Skin of body (tissue), 2 donors: ENCODE measurements around the gene DIP2B. TPM values are rescaled to one million over a fixed set of nuclear protein-coding genes. Genes with fewer than 3 reads are reported as not detected.
"Not testable (repeated sequence)": the region's sequence is repeated elsewhere in the genome, so short reads cannot be mapped to it uniquely, and the experiment has no call there.

Experiments used
- DNase-seq: peaks from one replicate; lab custom pipeline; 2025; lab: John Stamatoyannopoulos, UW
- total RNA-seq: library from RNA; depleted of rRNA; stranded (reverse); fragments of >200 nt; gene quantifications from one replicate; pipeline ENCODE4 v1.2.3, GENCODE V29; 2014

The DIP2B gene
- total RNA-seq, 1 donor from 2014 or later: 41.9 TPM

- DNase-seq: peak; percentile 36
Observed at GRCh38 chr12:50765095-50765911, 260.5 kb downstream of the DIP2B start.

- no peak for DNase-seq
Observed at GRCh38 chr12:50768391-50768790, 263.6 kb downstream of the DIP2B start.

GRCh38 chr12:50768813-50769212 lies 264.0 kb downstream of the DIP2B start:
- DNase-seq: not testable (repeated sequence)

DNA sequence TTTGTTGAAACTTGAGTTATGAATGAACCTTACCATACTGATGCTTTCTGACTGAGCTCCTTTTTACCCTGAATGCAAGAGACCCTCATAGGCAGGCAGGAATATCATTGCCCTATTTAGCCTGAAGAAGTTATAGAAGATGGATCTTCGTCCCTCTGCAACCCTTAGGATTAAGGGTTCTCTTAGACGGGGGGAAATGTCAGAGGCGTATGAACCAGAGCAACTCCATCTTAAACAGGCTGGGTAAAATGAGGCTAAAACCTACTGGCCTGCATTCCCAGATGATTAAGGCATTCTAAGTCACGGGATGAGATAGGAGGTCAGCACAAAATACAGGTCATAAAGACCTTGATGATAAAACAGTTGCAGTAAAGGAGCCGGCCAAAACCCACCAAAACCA lies 266.6 kb downstream of the DIP2B start:
- no peak for DNase-seq

DNA sequence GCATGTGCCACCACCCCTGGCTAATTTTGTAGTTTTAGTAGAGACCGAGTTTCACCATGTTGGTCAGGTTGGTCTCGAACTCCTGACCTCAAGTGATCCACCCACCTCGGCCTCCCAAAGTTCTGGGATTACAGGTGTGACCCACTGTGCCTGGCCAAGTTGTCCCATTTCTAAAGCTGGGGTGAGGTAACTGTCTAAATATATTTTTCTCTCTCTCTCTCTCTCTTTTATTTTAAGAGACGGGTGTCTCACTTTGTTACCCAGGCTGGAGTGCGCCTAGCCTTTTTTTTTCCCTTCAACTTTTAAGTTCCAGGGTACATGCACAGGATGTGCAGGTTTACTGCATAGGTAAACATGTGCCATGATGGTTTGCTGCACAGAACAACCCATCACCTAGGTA lies 267.7 kb downstream of the DIP2B start:
- DNase-seq: no peak

DNA sequence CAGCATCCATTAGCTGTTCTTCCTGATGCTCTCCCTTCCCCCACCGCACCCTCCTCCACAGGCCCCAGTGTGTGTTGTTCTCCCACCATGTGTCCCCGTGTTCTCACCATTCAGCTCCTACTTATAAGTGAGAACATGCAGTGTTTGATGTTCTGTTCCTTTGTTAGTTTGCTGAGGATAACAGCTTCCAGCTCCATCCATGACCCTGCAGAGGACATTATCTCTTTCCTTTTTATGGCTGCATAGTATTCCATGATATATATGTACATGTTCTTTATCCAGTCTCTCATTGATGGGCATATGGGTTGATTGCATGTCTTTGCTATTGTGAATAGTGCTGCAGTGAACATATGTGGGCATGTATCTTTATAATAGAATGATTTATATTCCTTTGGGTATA lies 268.1 kb downstream of the DIP2B start:
- no peak for DNase-seq

GRCh38 chr12:50775251-50775650 lies 270.5 kb downstream of the DIP2B start:
- no peak for DNase-seq

GRCh38 chr12:50776749-50777728 lies 272.3 kb downstream of the DIP2B start:
- no peak for DNase-seq

DNA sequence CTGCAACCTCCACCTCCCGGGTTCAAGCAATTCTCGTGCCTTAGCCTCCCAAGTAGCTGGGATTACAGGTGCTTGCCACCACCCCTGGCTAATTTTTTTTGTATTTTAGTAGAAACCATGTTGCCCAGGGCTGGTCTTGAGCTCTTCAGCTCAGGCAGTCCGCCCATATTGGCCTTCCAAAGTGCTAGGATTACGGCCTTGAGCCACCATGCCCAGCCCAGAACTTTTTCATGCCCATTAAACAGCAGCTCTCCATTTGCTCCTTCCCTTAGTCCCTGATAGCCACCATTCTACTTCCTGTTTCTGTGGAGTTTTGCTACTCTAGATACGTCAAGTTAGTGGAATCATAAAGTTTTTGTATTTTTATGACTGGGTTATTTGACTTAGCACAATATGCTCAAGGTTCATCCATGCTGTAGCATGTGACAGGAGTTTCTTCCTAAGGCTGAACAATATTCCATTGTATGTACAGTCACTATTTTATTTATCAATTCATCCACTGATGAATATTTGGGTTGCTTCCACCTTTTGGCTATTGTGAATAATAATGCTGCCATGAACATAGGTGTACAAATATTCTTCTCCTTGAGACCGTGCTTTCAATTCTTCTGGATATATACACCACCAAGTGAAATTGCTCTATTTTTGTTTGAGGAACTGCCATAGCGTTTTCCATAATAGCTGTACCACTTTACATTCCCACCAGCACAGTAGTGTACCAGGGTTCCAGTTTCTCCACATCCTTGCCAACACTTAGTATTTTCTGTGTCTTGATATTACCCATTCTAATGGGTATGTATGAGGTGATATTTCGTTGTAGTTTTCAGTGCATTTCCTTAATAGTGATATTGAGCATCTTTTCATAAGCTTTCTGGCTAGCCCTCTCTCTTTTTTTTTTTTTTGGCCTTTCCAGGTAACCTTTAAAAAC lies 274.1 kb downstream of the DIP2B start:
- no peak for DNase-seq

GRCh38 chr12:50780013-50780412 lies 275.2 kb downstream of the DIP2B start:
- no peak for DNase-seq

DNA sequence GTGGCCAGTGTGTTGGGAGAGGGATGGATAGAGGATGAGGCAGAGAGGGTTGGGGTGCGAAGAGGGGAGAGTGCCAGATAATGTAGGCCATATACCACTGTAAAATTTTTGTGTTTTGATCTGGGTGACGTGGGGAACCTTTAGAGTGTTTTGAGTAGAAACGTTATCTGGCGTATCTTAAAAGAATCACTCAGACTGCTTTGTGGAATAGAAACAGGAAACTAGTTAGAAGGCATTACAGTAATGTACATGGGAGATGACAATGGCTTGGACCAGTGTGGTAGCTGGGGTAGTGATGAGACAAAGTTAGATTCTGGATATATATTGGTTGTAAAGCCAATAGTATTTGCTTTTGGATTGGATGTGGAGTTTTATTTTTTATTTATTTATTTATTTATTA lies 279.7 kb downstream of the DIP2B start:
- DNase-seq: no peak

DNA sequence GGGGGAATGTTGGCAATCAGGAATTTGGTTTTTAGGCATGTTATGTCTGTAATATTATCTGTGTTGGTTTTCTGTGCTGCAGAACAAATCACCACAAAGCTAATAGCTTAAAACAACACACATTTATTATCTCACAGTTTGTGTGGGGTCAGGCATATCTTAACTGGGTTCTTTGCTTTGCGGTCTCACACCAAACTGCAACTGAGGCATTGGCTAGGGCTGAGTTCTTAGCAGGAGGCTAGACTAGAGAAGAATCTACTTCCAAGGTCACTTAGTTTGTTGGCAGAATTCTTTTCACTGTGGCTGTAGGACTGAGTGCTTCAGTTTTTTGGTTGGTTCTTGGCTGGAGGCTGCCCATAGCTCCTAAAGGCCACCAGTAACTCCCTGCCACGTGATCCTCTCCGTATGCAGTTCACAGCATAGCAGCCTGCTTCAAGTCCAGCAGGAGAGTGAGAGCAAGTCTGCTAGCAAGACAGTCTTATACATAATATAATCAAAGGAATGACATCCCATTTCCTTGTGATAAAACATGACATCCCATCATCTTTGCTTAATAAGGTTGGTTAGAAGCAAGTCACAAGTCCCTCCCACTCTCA lies 280.7 kb downstream of the DIP2B start:
- no peak for DNase-seq

DNA sequence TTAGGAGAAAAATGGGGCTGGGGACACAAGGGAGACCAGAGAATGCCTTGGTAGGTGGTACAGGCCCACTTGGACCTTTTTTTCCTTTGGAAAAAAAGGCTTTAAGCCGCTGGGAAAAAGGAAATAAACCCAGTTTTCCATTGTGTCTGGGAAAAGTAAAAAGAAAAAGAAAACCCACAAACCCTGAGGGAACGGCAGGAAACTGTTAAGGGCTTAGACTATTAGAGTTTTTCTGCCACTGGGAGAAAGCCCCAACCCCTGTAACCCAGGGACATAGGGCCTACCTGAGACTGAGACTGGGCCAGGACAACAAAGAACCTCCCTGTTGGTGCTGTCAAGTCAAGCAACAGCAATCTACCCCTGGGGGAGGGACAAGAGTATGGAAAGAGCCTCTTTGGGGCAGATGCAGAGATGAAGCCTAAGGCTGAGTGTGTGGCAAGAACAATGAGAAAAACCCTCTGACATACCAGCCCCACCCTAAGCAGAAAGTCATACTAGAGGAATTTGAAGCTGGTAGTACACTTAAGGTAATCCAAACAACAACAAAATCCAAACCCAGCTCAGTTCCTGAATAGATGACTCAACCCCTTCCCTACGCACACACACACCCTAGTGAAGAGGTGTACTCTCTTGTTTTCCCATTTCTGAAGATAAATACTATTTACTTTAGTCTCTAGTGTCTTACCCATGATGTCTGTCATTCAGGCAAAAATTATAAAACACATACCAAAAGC lies 281.9 kb downstream of the DIP2B start:
- DNase-seq: no peak

DNA sequence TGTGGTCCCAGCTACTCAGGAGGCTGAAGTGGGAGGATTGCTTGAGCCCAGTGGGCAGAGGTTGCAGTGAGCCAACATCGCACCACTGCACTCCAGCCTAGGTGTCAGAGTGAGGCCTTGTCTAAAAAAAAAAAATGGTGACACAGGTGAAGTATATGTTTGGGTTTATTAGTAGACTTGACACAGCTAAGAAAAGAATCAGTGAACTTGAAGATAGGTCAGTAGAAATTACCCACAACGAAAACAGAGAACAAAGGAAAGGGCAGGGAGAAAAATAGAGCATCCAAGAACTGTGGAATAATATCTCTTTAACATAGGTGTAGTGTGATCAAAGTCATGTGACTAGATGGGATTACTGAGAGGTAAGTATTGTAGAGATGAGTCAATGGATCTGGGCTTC lies 282.8 kb downstream of the DIP2B start:
- no peak for DNase-seq

GRCh38 chr12:50788561-50788960 lies 283.8 kb downstream of the DIP2B start:
- no peak for DNase-seq

- no peak for DNase-seq
Observed at GRCh38 chr12:50790081-50790480, 285.3 kb downstream of the DIP2B start.
